HepG2 (cell line): ENCODE measurements around the gene LYRM7. TPM values are rescaled to one million over a fixed set of nuclear protein-coding genes. Genes with fewer than 3 reads are reported as not detected.

Experiments used
- FOSL1 ChIP-seq: sonication (generic); formaldehyde crosslinking; IDR thresholded peaks from 2 replicates; pipeline ENCODE4 v1.9.0; 2021; ENCODE audit warnings: missing genetic modification reagents, borderline replicate concordance
- FOXK1 ChIP-seq: sonication (generic); formaldehyde crosslinking; IDR thresholded peaks from 2 replicates; pipeline ENCODE4 v1.4.0; 2020; ENCODE audit warnings: low read depth, missing genetic modification reagents, borderline replicate concordance
- HMGXB4 ChIP-seq, 2 experiments: sonication (generic) in 1 of 2; formaldehyde crosslinking in 1 of 2; IDR thresholded peaks; 2 replicates each; pipeline versions ENCODE4 v1.4.0 to v1.6.1; 2018 to 2020; ENCODE audit warnings: missing genetic modification reagents in 2 of 2, borderline replicate concordance in 1 of 2, low read depth in 1 of 2, mild to moderate bottlenecking in 1 of 2, missing biosample characterization in 1 of 2
- KDM6A ChIP-seq: IDR thresholded peaks from 2 replicates; pipeline ENCODE4 v1.6.1; 2016; ENCODE audit warnings: low read depth
- NAIF1 ChIP-seq: sonication (generic); formaldehyde crosslinking; IDR thresholded peaks from 2 replicates; pipeline ENCODE4 v1.5.0; 2020; ENCODE audit warnings: mild to moderate bottlenecking, missing genetic modification reagents, borderline replicate concordance
- NFRKB ChIP-seq: fragments of 450-650 bp; IDR thresholded peaks from 2 replicates; pipeline ENCODE4 v1.6.1; 2017
- PITX1 ChIP-seq: sonication (generic); formaldehyde crosslinking; IDR thresholded peaks from 2 replicates; pipeline ENCODE4 v1.5.1; 2020; ENCODE audit warnings: mild to moderate bottlenecking, missing genetic modification reagents
- RELA ChIP-seq: sonication (generic); formaldehyde crosslinking; IDR thresholded peaks from 2 replicates; pipeline ENCODE4 v1.4.0; 2020; ENCODE audit warnings: missing genetic modification reagents
- SAP130 ChIP-seq: IDR thresholded peaks from 2 replicates; pipeline ENCODE4 v1.6.1; 2016; ENCODE audit warnings: low read depth
- SMC3 ChIP-seq: IDR thresholded peaks from 2 replicates; pipeline ENCODE4 v1.6.1; 2011; ENCODE audit warnings: low read length, improper control_type of control experiment
- SNAPC2 ChIP-seq: sonication (generic); formaldehyde crosslinking; IDR thresholded peaks from 2 replicates; pipeline ENCODE4 v1.8.1; 2022; ENCODE audit warnings: mild to moderate bottlenecking, missing genetic modification reagents
- SOX13 ChIP-seq, 3 experiments: fragments of 450-650 bp in 1 of 3; sonication (generic) in 1 of 3; formaldehyde crosslinking in 1 of 3; IDR thresholded peaks in 2 of 3; conservative IDR thresholded peaks in 1 of 3; 2 replicates each; pipeline versions ENCODE4 v1.5.0 to v1.6.1; 2016 to 2020; ENCODE audit warnings: antibody characterized with exemption in 1 of 3, mild to moderate bottlenecking in 1 of 3, missing compliant biosample characterization in 1 of 3, missing genetic modification reagents in 1 of 3, moderate library complexity in 1 of 3
- ZBTB38 ChIP-seq: sonication (generic); formaldehyde crosslinking; IDR thresholded peaks from 2 replicates; pipeline ENCODE4 v1.5.1; 2020; ENCODE audit warnings: mild to moderate bottlenecking, missing genetic modification reagents
- ZFP36L1 ChIP-seq: sonication (generic); formaldehyde crosslinking; IDR thresholded peaks from 2 replicates; pipeline ENCODE4 v1.8.0; 2022; ENCODE audit warnings: mild to moderate bottlenecking, missing genetic modification reagents, moderate library complexity
- ZNF263 ChIP-seq: sonication (generic); formaldehyde crosslinking; IDR thresholded peaks from 2 replicates; pipeline ENCODE4 v1.4.0; 2020; ENCODE audit warnings: missing genetic modification reagents
- ZNF407 ChIP-seq: sonication (generic); formaldehyde crosslinking; IDR thresholded peaks from one replicate; pipeline ENCODE4 v1.5.1; 2020; ENCODE audit warnings: mild to moderate bottlenecking, missing genetic modification reagents; ENCODE audit errors: not compliant biosample characterization
- ZNF556 ChIP-seq: sonication (generic); formaldehyde crosslinking; IDR thresholded peaks from 2 replicates; pipeline ENCODE4 v1.4.0; 2020; ENCODE audit warnings: mild to moderate bottlenecking, missing genetic modification reagents, borderline replicate concordance
- ZNF674 ChIP-seq: sonication (generic); formaldehyde crosslinking; IDR thresholded peaks from 2 replicates; pipeline ENCODE4 v1.5.0; 2020; ENCODE audit warnings: low read depth, mild to moderate bottlenecking, missing genetic modification reagents
- ZNF737 ChIP-seq: sonication (generic); formaldehyde crosslinking; IDR thresholded peaks from 2 replicates; pipeline ENCODE4 v1.5.0; 2020; ENCODE audit warnings: missing genetic modification reagents, mild to moderate bottlenecking, borderline replicate concordance
- polyA plus RNA-seq, 8 experiments: library from polyadenylated mRNA; depleted of rRNA in 3 of 8; stranded (reverse) in 7 of 8; unstranded in 1 of 8; fragments of >200 nt; fragmentation: Illumina TruSeq in 4 of 8; extraction: Trizol in 4 of 8; gene quantifications; 2 replicates each; pipeline versions ENCODE4 v1.2.1 to v1.2.3, GENCODE V29; 2011 to 2016; ENCODE audit warnings: low read depth in 4 of 8, missing spikeins in 1 of 8, mixed read lengths in 1 of 8; ENCODE audit not compliant: insufficient read depth in 1 of 8
- total RNA-seq, 5 experiments: library from RNA; depleted of rRNA; stranded (reverse); fragments of >200 nt; fragmentation: Illumina TruSeq; extraction: Trizol; gene quantifications; 2 replicates each; pipeline ENCODE4 v1.2.3, GENCODE V29; 2016; ENCODE audit warnings: low read depth in 1 of 5

Gene LYRM7
- total and polyA plus RNA-seq, 2 of the 13 experiments (the other 11 are each of a cell fraction or from before 2014, with no cell fraction given), result 3.0 to 5.5 TPM

- TF ChIP-seq ZNF407 (CRISPR knock-in tag), result peak; percentile 26
- peak; percentile 88 for TF ChIP-seq SAP130 (CRISPR knock-in tag)
- peak; percentile 64; the same call in 1 of the 2 replicates for TF ChIP-seq ZNF556
- no peak for TF ChIP-seq NFRKB
- TF ChIP-seq ZFP36L1 (CRISPR knock-in tag), result no peak
- TF ChIP-seq ZNF263 (CRISPR knock-in tag), result no peak
- 0 out of 2 replicates have a peak, but pooled peaks have one; percentile 10 for TF ChIP-seq KDM6A
- TF ChIP-seq HMGXB4 (CRISPR knock-in tag; IDR thresholded peaks at IDR 0.05; ENCODE audit: borderline replicate concordance in 1 of 2, low read depth in 1 of 2), result peak; percentile 35 to 64; a peak in 3 of 4 replicates
- TF ChIP-seq RELA (CRISPR knock-in tag), result no peak
- peak; percentile 51; the same call in 1 of the 2 replicates for TF ChIP-seq FOXK1
- no peak for TF ChIP-seq FOSL1 (CRISPR knock-in tag)
- TF ChIP-seq ZNF737 (CRISPR knock-in tag), result no peak
- 0 out of 2 replicates have a peak, but pooled peaks have one; percentile 65 for TF ChIP-seq NAIF1 (CRISPR knock-in tag)
- peak; percentile 23; the same call in 1 of the 2 replicates for TF ChIP-seq PITX1 (CRISPR knock-in tag)
- TF ChIP-seq SOX13 (IDR thresholded peaks at IDR 0.05), result no peak
- peak in 1 of 2 experiments; percentile 24; a peak in 1 of 4 replicates for TF ChIP-seq SOX13 (CRISPR knock-in tag; conservative IDR thresholded peaks at IDR 0.05 in 1 of 2, IDR thresholded peaks at IDR 0.05 in 1 of 2)
- TF ChIP-seq SNAPC2 (CRISPR knock-in tag), result 0 out of 2 replicates have a peak, but pooled peaks have one; percentile 21
- TF ChIP-seq ZBTB38 (CRISPR knock-in tag), result peak; percentile 23; the same call in 1 of the 2 replicates
- no peak for TF ChIP-seq SMC3
- 0 out of 2 replicates have a peak, but pooled peaks have one; percentile 67 for TF ChIP-seq ZNF674 (CRISPR knock-in tag)
Measured at GRCh38 chr5:131170540-131171275, at the start of gene LYRM7 (continued).
